C4-2B (cell line): ENCODE results near the gene CELSR2.

Source experiments
- CTCF ChIP-seq: fragments of 450-650 bp; conservative IDR thresholded peaks from 2 replicates; pipeline ENCODE4 v1.5.1; 2017; ENCODE audit warnings: mild to moderate bottlenecking
- ZFX ChIP-seq: fragments of 450-650 bp; IDR thresholded peaks from 2 replicates; pipeline ENCODE4 v1.6.1; 2017

GRCh38 chr1:109306832-109307273 is 57.5 kb downstream of the CELSR2 start, which contains the start of gene MYBPHL:
- no peak for TF ChIP-seq CTCF
- no peak for TF ChIP-seq ZFX
